AG04450 (cell line): ENCODE results near the gene SELL. TPM values are rescaled to one million over a fixed set of nuclear protein-coding genes. Genes with fewer than 3 reads are reported as not detected.

Experiments used
- CTCF ChIA-PET: fragments of 300-600, 350-600 bp; formaldehyde crosslinking; extraction: SDS; loops from one replicate; lab custom pipeline; 2022; ENCODE audit warnings: antibody characterized with exemption, inconsistent platforms; lab: Charles Lee
- POLR2A ChIA-PET: fragments of 350-600 bp; formaldehyde crosslinking; extraction: SDS; loops from one replicate; lab custom pipeline; 2021; ENCODE audit warnings: antibody characterized with exemption, inconsistent platforms; lab: Yijun Ruan, JAX
- DNase-seq: peaks from one replicate; pipeline ENCODE4 v3.0.0-alpha.2; 2011; ENCODE audit warnings: low read depth, low spot score
- H3K27ac ChIP-seq: one replicate; pipeline ENCODE4 v1.5.1; 2012; ENCODE audit warnings: low read depth, low read length, control low read depth
- H3K27me3 ChIP-seq: one replicate; pipeline ENCODE4 v1.6.0; 2012; ENCODE audit warnings: low read length; ENCODE audit not compliant: control insufficient read depth, insufficient read depth
- H3K4me3 ChIP-seq: 2 replicates; pipeline ENCODE4 v1.5.1; 2011; ENCODE audit warnings: mild to moderate bottlenecking, low read depth, low read length, control low read depth
- H3K9me3 ChIP-seq: 2 replicates; pipeline ENCODE4 v1.5.1; 2012; ENCODE audit warnings: low read length; ENCODE audit not compliant: control insufficient read depth, insufficient read depth
- polyA plus RNA-seq: library from polyadenylated mRNA; depleted of rRNA; stranded (reverse); fragments of >200 nt; gene quantifications from 2 replicates; pipeline ENCODE4 v1.2.3, GENCODE V29; 2011
- TF ChIP-seq, protein P1 (sequence below): IDR thresholded peaks from 2 replicates; pipeline ENCODE4 v1.5.1; 2011; ENCODE audit warnings: low read depth, low read length, control low read depth, inconsistent platforms

Gene SELL
- polyA plus RNA-seq, 1 experiment, result 0.05 TPM

DNA sequence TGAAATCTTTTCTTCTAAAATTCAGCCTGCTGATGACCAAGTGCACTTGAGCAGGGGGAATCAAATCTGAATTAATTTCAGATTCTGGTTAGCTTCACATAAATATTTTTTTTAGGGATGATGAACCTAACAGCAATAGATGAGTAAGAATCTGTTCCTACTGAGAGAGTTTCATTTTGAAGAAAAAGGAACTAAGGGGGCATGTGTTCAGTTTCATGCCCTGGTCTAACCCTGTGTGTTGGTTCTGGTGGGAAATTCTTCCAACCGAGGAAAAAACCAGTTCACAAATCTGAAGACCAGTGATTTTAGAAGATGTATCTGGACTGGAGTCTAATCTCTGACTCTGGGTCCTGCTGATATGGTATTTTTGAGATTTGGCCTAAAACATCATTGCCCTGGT, 13.7 kb downstream of the SELL start:
- TF ChIP-seq, protein P1, sequence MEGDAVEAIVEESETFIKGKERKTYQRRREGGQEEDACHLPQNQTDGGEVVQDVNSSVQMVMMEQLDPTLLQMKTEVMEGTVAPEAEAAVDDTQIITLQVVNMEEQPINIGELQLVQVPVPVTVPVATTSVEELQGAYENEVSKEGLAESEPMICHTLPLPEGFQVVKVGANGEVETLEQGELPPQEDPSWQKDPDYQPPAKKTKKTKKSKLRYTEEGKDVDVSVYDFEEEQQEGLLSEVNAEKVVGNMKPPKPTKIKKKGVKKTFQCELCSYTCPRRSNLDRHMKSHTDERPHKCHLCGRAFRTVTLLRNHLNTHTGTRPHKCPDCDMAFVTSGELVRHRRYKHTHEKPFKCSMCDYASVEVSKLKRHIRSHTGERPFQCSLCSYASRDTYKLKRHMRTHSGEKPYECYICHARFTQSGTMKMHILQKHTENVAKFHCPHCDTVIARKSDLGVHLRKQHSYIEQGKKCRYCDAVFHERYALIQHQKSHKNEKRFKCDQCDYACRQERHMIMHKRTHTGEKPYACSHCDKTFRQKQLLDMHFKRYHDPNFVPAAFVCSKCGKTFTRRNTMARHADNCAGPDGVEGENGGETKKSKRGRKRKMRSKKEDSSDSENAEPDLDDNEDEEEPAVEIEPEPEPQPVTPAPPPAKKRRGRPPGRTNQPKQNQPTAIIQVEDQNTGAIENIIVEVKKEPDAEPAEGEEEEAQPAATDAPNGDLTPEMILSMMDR, result no peak
- no peak for DNase-seq
- no peaks in the 10 kb centered on the region for H3K27me3 ChIP-seq
- ChIA-PET CTCF (interaction anchor here (0.6 kb wide), 3 partner anchors 22 to 355 kb away, joined by 3 to 4 read pairs (median 4); no protein-coding TSS in a partner anchor), POLR2A (no interaction called here)
- no peaks in the 10 kb centered on the region for H3K9me3 ChIP-seq
- no peak overlapping the region for H3K27ac ChIP-seq
- H3K4me3 ChIP-seq, result no peak overlapping the region

DNA sequence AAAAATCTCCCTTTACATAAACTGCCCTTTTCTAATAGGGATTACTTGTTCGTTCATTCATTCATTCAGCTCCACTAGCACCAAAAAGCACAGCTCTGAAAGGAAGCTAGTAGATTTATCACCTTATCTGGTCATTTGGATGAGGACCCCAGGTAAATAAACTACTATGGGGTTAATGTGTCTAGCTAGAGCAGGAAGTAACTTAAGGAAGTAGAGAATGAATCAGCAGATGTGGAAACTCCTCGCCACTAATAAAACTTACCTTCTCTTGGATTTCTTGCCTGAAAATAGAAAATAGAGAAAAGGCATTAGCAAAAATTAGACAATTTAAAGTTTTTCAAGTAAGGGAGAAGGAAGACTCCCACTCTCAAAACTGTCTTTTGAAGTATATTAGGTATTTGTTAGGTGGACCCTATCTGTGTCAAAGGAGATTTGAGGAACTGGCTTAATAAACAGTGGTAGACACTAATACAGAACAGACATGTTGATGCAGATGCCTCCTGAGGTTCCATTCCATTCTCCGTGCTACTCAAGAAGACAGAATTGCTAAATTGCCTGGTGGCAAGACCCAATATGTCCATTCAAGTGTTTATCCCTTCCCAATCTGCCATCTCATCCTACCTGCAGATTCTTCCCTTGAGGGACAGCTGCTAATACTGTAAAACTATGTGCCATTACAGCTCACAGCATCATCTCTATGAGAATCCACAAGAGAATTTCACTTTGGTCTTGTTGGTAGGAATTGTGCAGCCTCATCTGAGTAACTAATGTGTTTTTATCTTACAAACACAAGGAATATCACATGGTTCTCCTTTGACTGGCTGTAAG, 14.9 kb downstream of the SELL start:
- H3K4me3 ChIP-seq, result no peak overlapping the region
- H3K27me3 ChIP-seq, result no peaks in the 10 kb centered on the region
- no peaks in the 10 kb centered on the region for H3K9me3 ChIP-seq
- DNase-seq, result no peak
- no peak overlapping the region for H3K27ac ChIP-seq
- TF ChIP-seq, protein P1, result no peak
- ChIA-PET CTCF (no interaction called here), POLR2A (no interaction called here)

GRCh38 chr1:169694304-169695075, 16.9 kb downstream of the SELL start:
- DNase-seq, result no peak
- H3K27me3 ChIP-seq, result no peaks in the 10 kb centered on the region
- CTCF ChIA-PET, result no interaction called here
- TF ChIP-seq, protein P1, result no peak
- no peak overlapping the region for H3K4me3 ChIP-seq
- no peak overlapping the region for H3K27ac ChIP-seq
- H3K9me3 ChIP-seq, result no peaks in the 10 kb centered on the region
- POLR2A ChIA-PET, result no interaction called here

- Histone ChIP-seq H3K9me3 (no peaks in the 10 kb centered on the region), H3K4me3 (no peak overlapping the region), H3K27ac (no peak overlapping the region), H3K27me3 (no peaks in the 10 kb centered on the region)
- CTCF ChIA-PET, result interaction anchor here (0.7 to 1.1 kb wide), 2 partner anchors 14 to 1048 kb away, joined by 3 read pairs; no protein-coding TSS in a partner anchor
- DNase-seq, result no peak
- TF ChIP-seq, protein P1, result no peak
- POLR2A ChIA-PET, result no interaction called here
Observed at GRCh38 chr1:169692756-169693460, 18.5 kb downstream of the SELL start.
